Endothelial cell of umbilical vein (primary cell): ENCODE data around the gene ID2. TPM values are rescaled to one million over a fixed set of nuclear protein-coding genes. Genes with fewer than 3 reads are reported as not detected.

Experiments
- BruUV-seq: library from RNA; stranded (reverse); fragments of 400-500 nt; replicated peaks from 2 replicates; lab custom pipeline; 2021; lab: Mats Ljungman, UMichigan
- CTCF ChIA-PET: fragments of 300-600, 350-600 bp; sonication (Branson Sonifier 250); formaldehyde crosslinking; loops from one replicate; lab custom pipeline; 2021; ENCODE audit warnings: antibody characterized with exemption, inconsistent platforms; lab: Charles Lee
- POLR2A ChIA-PET: fragments of 300-600, 350-600 bp; sonication (Branson Sonifier 250); formaldehyde crosslinking; loops from one replicate; lab custom pipeline; 2021; ENCODE audit warnings: antibody characterized with exemption, inconsistent platforms; lab: Charles Lee
- DNase-seq: peaks from one replicate; pipeline ENCODE4 v3.0.0-alpha.2; 2011; ENCODE audit warnings: low read depth, low spot score
- FAIRE-seq: peaks from 2 replicates; lab custom pipeline; 2011; peaks lifted over from hg19 to GRCh38; lab: Jason Lieb, UNC
- H2AFZ ChIP-seq: 2 replicates; pipeline ENCODE4 v1.6.0; 2012; ENCODE audit warnings: low read depth, low read length, control low read depth, inconsistent platforms
- H3K27ac ChIP-seq: 2 replicates; pipeline ENCODE4 v1.5.1; 2011; ENCODE audit warnings: low read depth, mild to moderate bottlenecking, control low read depth, low read length, moderate library complexity; ENCODE audit not compliant: insufficient read depth
- H3K27me3 ChIP-seq, 2 experiments: 2 replicates each; pipeline versions ENCODE4 v1.6.0 to v1.6.1; 2011; ENCODE audit warnings: low read length in 2 of 2, mixed read lengths in 1 of 2; ENCODE audit not compliant: control insufficient read depth in 2 of 2, insufficient read depth in 2 of 2
- H3K36me3 ChIP-seq, 2 experiments: 2 replicates in 1 of 2; 3 replicates in 1 of 2; pipeline ENCODE4 v1.5.1; 2011; ENCODE audit warnings: low read length in 2 of 2, mild to moderate bottlenecking in 1 of 2, moderate library complexity in 1 of 2; ENCODE audit not compliant: control insufficient read depth in 2 of 2, insufficient read depth in 2 of 2; ENCODE audit errors: extremely low read depth in 1 of 2
- H3K4me1 ChIP-seq: 3 replicates; pipeline ENCODE4 v1.5.1; 2011; ENCODE audit warnings: mild to moderate bottlenecking, low read length; ENCODE audit not compliant: control insufficient read depth, insufficient read depth; ENCODE audit errors: extremely low read depth
- H3K4me2 ChIP-seq: 2 replicates; pipeline ENCODE4 v1.6.1; 2011; ENCODE audit warnings: low read length, control low read depth, mixed read lengths; ENCODE audit not compliant: insufficient read depth
- H3K4me3 ChIP-seq, 3 experiments: fragments of 200-600 bp in 1 of 3; sonication (generic), shearing (Covaris generic) in 1 of 3; replicated peaks in 1 of 3; 2 replicates each; pipeline ENCODE4 v1.5.1; 2011 to 2016; ENCODE audit warnings: control low read depth in 3 of 3, low read length in 3 of 3, mild to moderate bottlenecking in 2 of 3, inconsistent platforms in 1 of 3, low read depth in 1 of 3, moderate library complexity in 1 of 3; ENCODE audit not compliant: insufficient read depth in 1 of 3
- H3K79me2 ChIP-seq: 2 replicates; pipeline ENCODE4 v1.6.0; 2012; ENCODE audit warnings: low read length, inconsistent platforms; ENCODE audit not compliant: control insufficient read depth, insufficient read depth
- H3K9ac ChIP-seq: replicated peaks from 2 replicates; pipeline ENCODE3; 2011; ENCODE audit warnings: low read length, control low read depth; ENCODE audit not compliant: insufficient read depth; ENCODE audit errors: extremely low read depth
- H3K9me1 ChIP-seq: replicated peaks from 3 replicates; pipeline ENCODE4 v1.6.0; 2011; ENCODE audit warnings: mild to moderate bottlenecking, low read length; ENCODE audit not compliant: control insufficient read depth, insufficient read depth; ENCODE audit errors: extremely low read depth
- H3K9me3 ChIP-seq: replicated peaks from 2 replicates; pipeline ENCODE4 v1.5.1; 2012; ENCODE audit warnings: low read length, inconsistent platforms; ENCODE audit not compliant: control insufficient read depth, insufficient read depth
- H4K20me1 ChIP-seq: replicated peaks from 2 replicates; pipeline ENCODE3; 2011; ENCODE audit warnings: mild to moderate bottlenecking, low read length; ENCODE audit not compliant: control insufficient read depth, insufficient read depth; ENCODE audit errors: extremely low read depth
- CTCF ChIP-seq, 2 donors: IDR thresholded peaks; 1 replicate in 1 of 2; 2 replicates in 1 of 2; pipeline ENCODE4 v1.5.1; 2011; ENCODE audit warnings: low read length in 2 of 2, mild to moderate bottlenecking in 2 of 2, moderate library complexity in 2 of 2, control low read depth in 1 of 2, inconsistent platforms in 1 of 2, low read depth in 1 of 2; ENCODE audit not compliant: insufficient read depth in 1 of 2; ENCODE audit errors: extremely low read depth in 1 of 2
- EZH2 ChIP-seq: IDR thresholded peaks from 2 replicates; pipeline ENCODE4 v1.6.1; 2012; ENCODE audit warnings: borderline replicate concordance, low read depth, mild to moderate bottlenecking, moderate library complexity, low read length, inconsistent platforms; ENCODE audit not compliant: severe bottlenecking
- FOS ChIP-seq: IDR thresholded peaks from 2 replicates; pipeline ENCODE4 v1.6.1; 2011; ENCODE audit warnings: mild to moderate bottlenecking, low read length, moderate library complexity, borderline replicate concordance; ENCODE audit not compliant: insufficient read depth
- GATA2 ChIP-seq: IDR thresholded peaks from 2 replicates; pipeline ENCODE4 v1.7.0; 2011; ENCODE audit warnings: low read depth, mild to moderate bottlenecking, moderate library complexity, mixed read lengths, low read length; ENCODE audit not compliant: insufficient read length, insufficient read depth
- JUN ChIP-seq: IDR thresholded peaks from 2 replicates; pipeline ENCODE4 v1.6.1; 2011; ENCODE audit warnings: borderline replicate concordance, low read depth; ENCODE audit not compliant: insufficient read length, insufficient read depth
- MAX ChIP-seq: IDR thresholded peaks from 2 replicates; pipeline ENCODE4 v1.6.1; 2011; ENCODE audit not compliant: insufficient read depth, insufficient read length
- MYC ChIP-seq: IDR thresholded peaks from one replicate; pipeline ENCODE4 v1.6.1; 2011; ENCODE audit warnings: mild to moderate bottlenecking, low read depth, low read length
- POLR2A ChIP-seq: IDR thresholded peaks from 2 replicates; pipeline ENCODE4 v1.6.1; 2012; ENCODE audit warnings: low read depth, mild to moderate bottlenecking, control low read depth, low read length
- POLR2AphosphoS5 ChIP-seq: IDR thresholded peaks from 2 replicates; pipeline ENCODE4 v1.6.1; 2012; ENCODE audit warnings: low read depth, mild to moderate bottlenecking, control low read depth, low read length, moderate library complexity; ENCODE audit not compliant: insufficient read depth
- dilution Hi-C: fragments of 300-500 bp; cut with MboI; formaldehyde crosslinking; loops from one replicate; pipeline ENCODE4 v1.15.0; 2019; ENCODE audit warnings: low sequenced_read_pairs; ENCODE audit not compliant: extremely low pct_ligation_motif_present
- intact Hi-C: fragments of 100-400 bp; cut with micrococcal nuclease; formaldehyde crosslinking; loops from one replicate; pipeline ENCODE4 v1.10.0; 2022
- polyA plus RNA-seq, 4 experiments: library from polyadenylated mRNA; depleted of rRNA in 3 of 4; stranded (reverse) in 3 of 4; unstranded in 1 of 4; fragments of >200 nt; gene quantifications; 2 replicates each; pipeline versions ENCODE4 v1.2.1 to v1.2.3, GENCODE V29; 2011 to 2012; ENCODE audit warnings: missing spikeins in 1 of 4
- total RNA-seq: library from RNA; stranded (reverse); gene quantifications from 2 replicates; pipeline ENCODE4 v1.2.3, GENCODE V29; 2021

ID2 gene
- total and polyA plus RNA-seq, 2 donors (not counting 3 experiments of a cell fraction or from before 2014, with no cell fraction given) = 4.1 to 29.1 TPM

DNA sequence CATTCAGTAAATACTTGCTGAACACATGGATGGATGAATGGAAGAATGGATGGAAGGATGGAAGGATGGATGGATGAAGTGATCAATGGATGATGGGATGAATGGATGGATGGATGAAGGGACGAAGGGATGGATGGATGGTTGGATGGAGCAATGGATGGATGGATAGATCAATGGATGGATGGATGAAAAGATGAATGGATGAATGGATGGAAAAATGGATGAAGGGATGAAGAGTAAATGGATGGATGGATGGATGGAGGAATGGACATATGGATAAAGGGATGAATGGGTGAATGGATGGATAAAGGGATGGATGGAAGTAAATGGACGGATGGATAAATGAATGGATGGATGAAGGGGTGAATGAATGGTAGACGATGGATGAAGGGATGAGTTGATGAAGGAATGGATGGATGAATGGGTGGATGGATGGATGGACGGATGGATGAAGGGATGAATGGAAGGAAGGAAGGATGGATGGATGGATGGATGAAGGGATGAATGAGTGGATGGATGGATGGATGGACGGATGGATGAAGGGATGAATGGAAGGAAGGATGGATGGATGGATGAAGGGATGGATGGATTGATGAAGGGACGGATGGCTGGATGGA is 13.9 kb upstream of the ID2 start:
- dilution Hi-C loops = no loop called here
- H3K9me1 ChIP-seq = no peaks in the 10 kb centered on the region
- BruUV-seq = no TSS peak
- POLR2A ChIA-PET = no interaction called here
- CTCF ChIA-PET = no interaction called here
- no peaks in the 10 kb centered on the region for H3K36me3 ChIP-seq
- no peak overlapping the region for H3K4me3 ChIP-seq
- no peaks in the 10 kb centered on the region for H3K9me3 ChIP-seq
- H3K79me2 ChIP-seq = no peaks in the 10 kb centered on the region
- H3K27me3 ChIP-seq = no peaks in the 10 kb centered on the region
- no peak overlapping the region for H3K9ac ChIP-seq
- H2AFZ ChIP-seq = no peak overlapping the region
- DNase-seq (no peak), FAIRE-seq (no peak)
- no peaks in the 10 kb centered on the region for H3K4me1 ChIP-seq
- no peak overlapping the region for H3K4me2 ChIP-seq
- TF ChIP-seq POLR2AphosphoS5 (no peak), GATA2 (no peak), MYC (no peak), POLR2A (no peak), MAX (no peak), JUN (no peak), EZH2 (no peak), CTCF (IDR thresholded peaks at IDR 0.05; ENCODE audit: extremely low read depth in 1 of 2, insufficient read depth in 1 of 2, low read depth in 1 of 2, low read length in 2 of 2) (no peak), FOS (no peak)
- intact Hi-C loops = no loop called here
- no peaks in the 10 kb centered on the region for H4K20me1 ChIP-seq
- no peak overlapping the region for H3K27ac ChIP-seq
